Pancreas (tissue), 10 donors: ENCODE data around the gene TMED5. TPM values are rescaled to one million over a fixed set of nuclear protein-coding genes. Genes with fewer than 3 reads are reported as not detected.

ENCODE experiments used
- ATAC-seq, 4 donors: fragments of 200-7000 bp; cut with Tn5 transposase; one replicate each; pipeline versions ENCODE4 v1.8.0 to v1.9.1; 2020; ENCODE audit warnings: mild to moderate bottlenecking in 4 of 4, moderate library complexity in 4 of 4
- DNase-seq, 6 donors: peaks; one replicate each; pipeline ENCODE4 v3.0.0-alpha.2; 2020
- FAIRE-seq: peaks from 2 replicates; lab custom pipeline; 2012; peaks lifted over from hg19 to GRCh38; lab: Jason Lieb, UNC
- H3K27ac ChIP-seq, 4 donors: fragments of 200-600 bp; sonication (generic); 1 replicate in 3 of 4; 2 replicates in 1 of 4; pipeline versions ENCODE4 v1.5.0 to v1.8.0; 2020
- H3K27me3 ChIP-seq, 4 donors: fragments of 200-600 bp; one replicate each; pipeline ENCODE4 v1.8.0; 2021
- H3K36me3 ChIP-seq, 3 donors: fragments of 200-600 bp; sonication (generic) in 1 of 3; one replicate each; pipeline versions ENCODE4 v1.5.0 to v1.8.0; 2020 to 2021
- H3K4me1 ChIP-seq, 3 donors: fragments of 200-600 bp; one replicate each; pipeline ENCODE4 v1.8.0; 2021
- H3K4me3 ChIP-seq, 4 donors: fragments of 200-600 bp; sonication (generic) in 2 of 4; one replicate each; pipeline versions ENCODE4 v1.5.0 to v1.8.0; 2020 to 2021
- H3K9me3 ChIP-seq, 4 donors: fragments of 200-600 bp; one replicate each; pipeline ENCODE4 v1.8.0; 2021
- CTCF ChIP-seq, 4 donors: fragments of 200-600 bp; sonication (generic) in 3 of 4; IDR thresholded peaks; one replicate each; pipeline versions ENCODE4 v1.5.0 to v1.8.0; 2021; ENCODE audit warnings: antibody characterized with exemption in 4 of 4
- WGBS, 2 donors: extraction: QIAGEN DNeasy Blood & Tissue Kit; methylation state at CpG; one replicate each; pipeline ENCODE4 v1.1.7; 2013; 5-methylcytosine and 5-hydroxymethylcytosine counted together
- intact Hi-C, 3 donors: fragments of 100-400 bp; cut with DNase I; formaldehyde crosslinking; loops; one replicate each; pipeline versions ENCODE4 v1.11.1 to v1.14.2; 2022
- polyA plus RNA-seq, 2 donors: library from polyadenylated mRNA; stranded (reverse); fragments of 200-250 nt; gene quantifications; one replicate each; pipeline ENCODE4 v1.2.3, GENCODE V29; 2013
- total RNA-seq, 6 donors: library from RNA; stranded (reverse); fragmentation: NEBNext Ultra II Directional in 4 of 6; extraction: Animal tissue kit (Norgen Biotek cat#: 25700) in 4 of 6; gene quantifications; one replicate each; pipeline versions ENCODE4 v1.2.1 to v1.2.4, GENCODE V29; 2021 to 2023
- donor health status: healthy with polysubstance abuse.
- donor health status: DM: no; HTN: no; CAD: no; lungs with moderate emphysema.
- donor health status: DM: no; HTN: no; CAD: no.
- donor health status: control.
- donor health status: control.
- donor health status: Bipolar disorder and iron deficiency.
- donor health status: DM: yes; HTN: yes; CAD: no.
- donor health status: DM: no; HTN: no; CAD: no.
- donor health status: DM: no; HTN: no; CAD: no.
- donor health status: DM: yes; HTN: yes; CAD: no.

The TMED5 gene
- total and polyA plus RNA-seq, 8 donors: 4.3 to 29.0 (median 17.9) TPM

DNA sequence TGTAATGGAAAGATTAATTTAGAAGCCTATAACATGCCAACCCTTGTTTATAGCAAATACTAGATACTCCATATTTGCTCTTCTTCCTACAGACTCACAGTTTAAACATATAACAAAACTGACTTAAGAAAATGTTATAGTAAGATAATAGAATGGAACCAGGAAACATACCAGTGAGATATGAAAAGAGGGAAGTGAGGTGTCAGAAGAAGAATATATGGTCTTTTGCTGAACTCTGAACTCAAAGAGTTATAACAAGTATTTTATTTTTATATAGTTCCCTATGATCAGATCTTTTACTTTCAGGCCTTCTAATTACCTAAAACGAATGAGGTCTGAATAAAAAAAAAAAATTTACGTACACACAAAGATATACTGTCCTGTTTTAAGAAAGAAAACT, 20.9 kb downstream of the TMED5 start:
- no peak for ATAC-seq
- H3K27me3 ChIP-seq: no peaks in the 10 kb centered on the region
- intact Hi-C loops: no loop called here
- H3K4me3 ChIP-seq: no peak overlapping the region
- FAIRE-seq: peak; percentile 90
- H3K36me3 ChIP-seq: peaks cover 0 to 13% (median 4%) of the 10 kb centered on the region in 3 donors
- no peak for TF ChIP-seq CTCF (IDR thresholded peaks at IDR 0.05)
- no peak for DNase-seq
- 86 to 88% methylated on average over 2 of the region's 2 CpGs for WGBS, 2 donors
- H3K4me1 ChIP-seq: no peaks in the 10 kb centered on the region
- H3K27ac ChIP-seq: no peak overlapping the region
- H3K9me3 ChIP-seq: no peaks in the 10 kb centered on the region

- intact Hi-C loops: no loop called here
- WGBS, 2 donors: 85 to 88% methylated on average over 3 of the region's 3 CpGs
Measured at GRCh38 chr1:93155335-93155734, 24.9 kb downstream of the TMED5 start.

DNA sequence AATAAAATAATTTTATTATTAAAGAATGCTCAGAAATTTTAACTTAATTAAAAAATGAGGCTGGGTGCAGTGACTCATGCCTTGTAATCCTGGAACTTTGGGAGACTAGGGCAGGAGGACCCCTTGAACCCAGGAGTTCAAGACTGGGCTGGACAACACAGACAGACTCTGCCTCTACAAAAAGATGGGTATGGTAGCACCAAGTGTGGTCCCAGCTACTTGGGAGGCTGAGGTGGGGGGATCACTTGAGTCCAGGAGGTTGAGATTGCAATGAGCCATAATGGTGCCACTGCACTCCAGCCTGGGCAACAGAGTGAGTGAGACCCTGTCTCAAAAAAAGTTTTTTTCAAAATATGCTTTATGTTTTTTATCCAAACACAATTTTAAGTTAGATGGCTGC, 25.3 kb downstream of the TMED5 start:
- TF ChIP-seq CTCF (IDR thresholded peaks at IDR 0.05): no peak
- ATAC-seq (no peak), DNase-seq (no peak), FAIRE-seq (no peak)
- H3K4me1 ChIP-seq: no peaks in the 10 kb centered on the region
- no peaks in the 10 kb centered on the region for H3K27me3 ChIP-seq
- no peaks in the 10 kb centered on the region for H3K9me3 ChIP-seq
- peaks cover 0 to 13% (median 4%) of the 10 kb centered on the region in 3 donors for H3K36me3 ChIP-seq
- no peak overlapping the region for H3K27ac ChIP-seq
- intact Hi-C loops: no loop called here
- H3K4me3 ChIP-seq: no peak overlapping the region

More at GRCh38 chr1:93155335-93155734, 24.9 kb downstream of the TMED5 start:
- H3K27me3 ChIP-seq: no peaks in the 10 kb centered on the region
- H3K4me3 ChIP-seq: no peak overlapping the region
- DNase-seq (no peak), ATAC-seq (no peak), FAIRE-seq (no peak)
- no peaks in the 10 kb centered on the region for H3K9me3 ChIP-seq
- H3K4me1 ChIP-seq: no peaks in the 10 kb centered on the region
- no peak for TF ChIP-seq CTCF (IDR thresholded peaks at IDR 0.05)
- H3K36me3 ChIP-seq: peaks cover 0 to 13% (median 4%) of the 10 kb centered on the region in 3 donors
- no peak overlapping the region for H3K27ac ChIP-seq

- Histone ChIP-seq H3K9me3 (no peaks in the 10 kb centered on the region), H3K4me3 (no peak overlapping the region), H3K36me3 (no peaks in the 10 kb centered on the region), H3K27ac (no peak overlapping the region), H3K27me3 (no peaks in the 10 kb centered on the region), H3K4me1 (no peaks in the 10 kb centered on the region)
- no peak for DNase-seq
- no peak for TF ChIP-seq CTCF (IDR thresholded peaks at IDR 0.05)
- no peak for FAIRE-seq
- 84 to 92% methylated on average over 2 of the region's 2 CpGs for WGBS, 2 donors
- intact Hi-C loops: no loop called here
- no peak for ATAC-seq
Measured at GRCh38 chr1:93152835-93153234, 27.4 kb downstream of the TMED5 start.

DNA sequence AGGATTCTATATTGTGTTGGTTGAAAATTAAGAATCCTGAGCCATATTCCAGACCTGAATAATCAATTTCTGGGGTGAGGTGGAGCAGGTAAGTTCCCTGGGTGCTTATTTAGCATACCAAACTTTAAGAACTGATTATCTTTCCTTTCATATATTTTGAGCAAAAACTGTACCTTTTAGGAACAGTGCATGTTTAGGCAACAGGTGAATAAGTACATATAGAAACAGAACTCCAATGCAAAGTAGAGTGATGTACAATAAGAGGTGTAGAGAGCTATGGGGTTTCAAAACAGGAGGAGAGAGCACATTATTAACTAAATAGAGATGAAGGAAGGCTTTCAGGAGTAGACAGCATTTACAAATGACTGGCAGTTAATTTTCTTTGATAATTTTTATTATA, 28.7 kb downstream of the TMED5 start:
- ATAC-seq (no peak), DNase-seq (no peak), FAIRE-seq (no peak)
- no peaks in the 10 kb centered on the region for H3K4me1 ChIP-seq
- intact Hi-C loops: no loop called here
- H3K36me3 ChIP-seq: no peaks in the 10 kb centered on the region
- no peak overlapping the region for H3K4me3 ChIP-seq
- no peaks in the 10 kb centered on the region for H3K9me3 ChIP-seq
- no peak overlapping the region for H3K27ac ChIP-seq
- TF ChIP-seq CTCF (IDR thresholded peaks at IDR 0.05): no peak
- no peaks in the 10 kb centered on the region for H3K27me3 ChIP-seq
